Neural progenitor cell (in vitro differentiated cells): ENCODE results near the gene GLTP.

Source experiments
- EZH2 ChIP-seq: fragments of 200-600 bp; sonication (generic); IDR thresholded peaks from 2 replicates; pipeline ENCODE4 v1.6.1; 2017; ENCODE audit warnings: antibody characterized with exemption, mild to moderate bottlenecking, moderate library complexity
- EZH2phosphoT487 ChIP-seq: fragments of 200-600 bp; sonication (generic); IDR thresholded peaks from 2 replicates; pipeline ENCODE4 v1.6.1; 2017; ENCODE audit warnings: antibody characterized with exemption
- TF ChIP-seq, protein P1 (sequence below): fragments of 200-600 bp; sonication (generic); IDR thresholded peaks from 2 replicates; pipeline ENCODE4 v1.5.1; 2017; ENCODE audit warnings: antibody characterized with exemption, mild to moderate bottlenecking

DNA sequence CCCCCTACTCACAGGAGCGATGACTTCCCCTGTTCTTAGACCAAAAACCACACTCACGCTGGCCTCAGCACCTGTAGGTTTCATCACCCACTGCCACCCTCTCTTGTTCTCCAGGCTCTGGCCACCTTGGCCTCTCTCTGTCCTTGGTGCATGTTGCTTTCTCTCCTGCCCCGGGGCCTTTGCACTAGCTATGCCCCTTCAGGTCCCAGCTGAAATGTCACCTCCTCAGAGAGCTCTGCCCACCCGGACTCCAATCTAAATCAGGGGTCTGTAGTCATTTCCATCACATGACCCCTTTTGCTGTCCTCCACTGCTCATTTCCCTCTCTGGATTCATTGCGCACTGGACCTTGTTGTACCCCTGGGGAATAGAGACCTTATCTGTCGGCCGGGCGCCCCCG lies 39.0 kb downstream of the GLTP start:
- TF ChIP-seq, protein P1, sequence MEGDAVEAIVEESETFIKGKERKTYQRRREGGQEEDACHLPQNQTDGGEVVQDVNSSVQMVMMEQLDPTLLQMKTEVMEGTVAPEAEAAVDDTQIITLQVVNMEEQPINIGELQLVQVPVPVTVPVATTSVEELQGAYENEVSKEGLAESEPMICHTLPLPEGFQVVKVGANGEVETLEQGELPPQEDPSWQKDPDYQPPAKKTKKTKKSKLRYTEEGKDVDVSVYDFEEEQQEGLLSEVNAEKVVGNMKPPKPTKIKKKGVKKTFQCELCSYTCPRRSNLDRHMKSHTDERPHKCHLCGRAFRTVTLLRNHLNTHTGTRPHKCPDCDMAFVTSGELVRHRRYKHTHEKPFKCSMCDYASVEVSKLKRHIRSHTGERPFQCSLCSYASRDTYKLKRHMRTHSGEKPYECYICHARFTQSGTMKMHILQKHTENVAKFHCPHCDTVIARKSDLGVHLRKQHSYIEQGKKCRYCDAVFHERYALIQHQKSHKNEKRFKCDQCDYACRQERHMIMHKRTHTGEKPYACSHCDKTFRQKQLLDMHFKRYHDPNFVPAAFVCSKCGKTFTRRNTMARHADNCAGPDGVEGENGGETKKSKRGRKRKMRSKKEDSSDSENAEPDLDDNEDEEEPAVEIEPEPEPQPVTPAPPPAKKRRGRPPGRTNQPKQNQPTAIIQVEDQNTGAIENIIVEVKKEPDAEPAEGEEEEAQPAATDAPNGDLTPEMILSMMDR, result no peak
- TF ChIP-seq EZH2, result no peak
- no peak for TF ChIP-seq EZH2phosphoT487
